ENCODE data around the gene TMSB15A.
A peak's percentile ranks its signal among the peaks of the same experiment; 100 is the strongest.
"Not testable (repeated sequence)": the region's sequence is repeated elsewhere in the genome, so short reads cannot be mapped to it uniquely, and the experiment has no call there.

Gene TMSB15A
- 0 to 0.29 (median 0.10) reads per million in 18 experiments for total RNA-seq

DNA sequence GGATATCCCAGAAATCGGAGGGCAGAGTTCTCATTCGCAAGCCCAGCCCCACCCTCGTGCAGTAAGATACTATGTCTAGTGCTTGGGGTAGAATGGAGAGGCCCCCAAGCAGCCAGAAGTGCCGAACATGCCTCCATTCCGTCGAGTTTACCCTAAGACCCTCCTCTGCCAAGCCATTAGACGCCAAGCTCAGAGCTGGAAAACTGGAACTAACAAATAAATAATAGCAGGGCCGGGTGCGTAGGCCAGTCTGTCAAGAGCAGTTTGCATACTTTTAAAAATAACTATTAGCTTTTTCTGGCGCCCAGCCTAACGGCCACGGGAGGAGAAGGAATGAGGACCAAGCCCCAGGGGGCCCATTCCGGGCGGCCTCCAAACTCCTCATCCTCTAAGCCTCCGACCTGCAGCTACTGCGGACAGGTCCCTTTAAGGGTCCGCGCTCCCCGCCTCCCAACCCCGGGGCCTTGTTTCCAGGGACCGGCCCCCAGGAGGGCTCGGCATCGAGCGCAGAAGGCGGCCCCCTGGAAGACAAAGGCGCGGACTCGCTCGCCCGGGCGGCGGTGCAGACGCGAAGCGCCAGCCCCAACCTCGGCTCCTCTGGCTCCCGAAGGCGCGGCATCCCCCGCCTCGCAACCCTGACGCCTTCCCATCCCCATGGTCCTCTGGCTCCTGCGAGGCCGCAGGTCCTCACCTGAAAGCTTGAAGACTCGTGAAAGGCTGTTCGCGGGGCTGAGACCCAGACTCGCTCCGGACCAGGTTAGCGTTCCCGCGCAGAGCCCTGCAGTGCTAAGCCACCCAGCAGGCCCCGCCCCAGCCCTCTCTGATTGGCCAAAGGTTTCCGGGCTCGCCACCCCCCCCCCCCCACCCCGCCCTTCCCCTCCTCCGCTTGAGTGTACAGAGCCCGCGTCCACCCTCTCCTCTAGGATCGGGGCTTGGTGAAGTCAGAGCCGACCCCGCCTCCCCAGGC is at the start of gene TMSB15A:
TSS of gene TMSB15A (minus strand) at position 765 of the 967 bp plus-strand sequence.
- peak in 1 of 2 donors; percentile 4 for DNase-seq

DNA sequence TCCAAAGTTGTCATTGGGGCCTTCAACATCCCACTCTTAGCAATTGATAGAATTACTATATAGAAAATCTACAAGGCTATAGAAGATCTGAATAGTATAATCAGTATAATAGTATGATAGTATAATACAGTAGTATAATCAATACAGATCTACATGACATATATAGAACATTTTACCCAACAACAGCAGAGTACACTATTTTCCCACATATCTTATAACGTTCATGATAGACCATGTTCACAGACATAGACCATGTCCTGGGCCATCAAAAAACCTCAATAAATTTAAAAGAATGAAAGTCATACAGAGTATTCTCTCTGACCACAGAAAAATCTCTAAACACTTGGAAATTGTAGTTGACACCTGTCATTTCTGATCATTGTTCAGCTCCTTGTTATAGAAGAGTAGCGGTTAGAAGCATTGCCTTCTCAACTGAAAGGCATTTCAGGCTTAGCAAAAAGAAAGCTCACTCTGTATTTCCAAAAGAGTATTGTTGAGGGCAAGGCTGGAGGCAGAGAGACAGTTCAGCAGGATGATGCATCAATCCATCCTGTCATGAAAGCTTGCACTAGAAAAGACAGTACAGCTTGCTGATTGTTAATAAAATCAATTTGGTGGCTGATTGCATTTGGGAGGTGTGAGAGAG is 44.0 kb upstream of the TMSB15A start:
- DNase-seq: no peak

DNA sequence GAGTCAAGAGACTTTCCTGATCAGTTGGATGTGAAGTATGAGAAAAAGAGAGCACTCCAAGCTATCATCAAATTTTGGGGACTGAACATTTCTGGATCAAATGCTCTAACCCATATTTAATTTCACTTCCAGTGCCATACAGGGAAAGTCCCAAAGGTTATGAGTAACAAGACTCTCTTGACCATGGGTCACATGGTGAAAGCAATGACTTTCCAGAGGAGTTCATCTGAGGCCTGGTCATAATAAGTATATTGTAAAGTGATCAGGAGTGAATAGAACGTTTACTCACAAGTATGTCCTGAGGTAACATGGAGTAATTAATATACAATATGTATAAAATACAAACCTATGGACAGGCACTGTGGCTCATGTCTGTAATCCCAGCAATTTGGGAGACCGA is 42.1 kb upstream of the TMSB15A start:
- DNase-seq: no peak

DNA sequence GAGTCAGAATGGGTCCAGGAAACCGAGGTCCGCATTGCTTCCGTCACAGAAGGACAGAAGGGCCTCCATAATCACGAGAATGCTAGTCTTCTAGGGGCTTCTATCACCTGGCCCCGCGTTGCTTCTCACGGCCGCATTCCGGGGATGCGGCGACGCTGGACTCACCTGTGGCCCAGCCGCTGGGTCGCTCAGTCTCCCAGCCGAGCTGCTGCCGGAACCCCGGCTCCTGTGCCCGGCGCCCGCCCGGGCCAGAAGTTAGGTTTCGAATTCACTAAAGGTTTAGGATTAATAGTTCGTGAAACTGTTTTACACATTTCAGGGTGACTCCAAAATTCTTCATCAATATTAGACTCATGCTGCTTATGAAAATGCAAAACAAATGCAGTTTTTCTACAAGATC is 31.7 kb upstream of the TMSB15A start:
- DNase-seq: no peak

DNA sequence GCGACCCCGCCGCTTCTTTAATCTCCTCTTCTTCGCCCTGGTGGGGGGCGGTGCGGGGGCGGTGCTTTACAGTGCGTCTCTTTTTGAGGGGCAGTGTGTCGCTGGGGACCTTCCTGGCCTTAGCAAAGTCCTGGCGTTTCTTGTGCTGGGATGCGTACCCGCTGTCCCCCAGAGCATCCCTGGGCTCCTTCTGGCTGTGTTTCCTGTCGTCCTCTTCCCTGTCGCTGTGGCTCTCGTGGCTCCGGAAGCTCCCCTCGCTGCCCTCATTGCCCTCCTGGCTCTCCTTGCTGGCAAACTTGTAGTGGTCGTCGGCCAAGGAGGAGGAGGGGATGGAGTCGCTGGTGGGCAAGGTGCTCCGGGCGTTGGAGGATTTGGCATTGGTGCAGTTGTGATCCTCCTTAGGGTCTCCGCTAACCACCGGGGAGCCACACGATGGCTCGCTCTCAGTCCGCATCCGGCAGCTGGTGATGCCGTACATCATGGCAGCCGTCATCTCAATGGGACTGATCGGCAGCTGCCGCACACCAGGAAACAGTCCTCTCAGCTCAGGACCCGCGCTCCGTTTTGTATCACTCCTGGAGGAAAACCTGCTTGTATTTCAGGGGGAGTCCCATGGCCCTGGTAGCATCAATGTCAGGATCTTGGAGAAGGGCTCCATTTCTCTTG is 30.4 kb upstream of the TMSB15A start:
- no peak for DNase-seq

DNA sequence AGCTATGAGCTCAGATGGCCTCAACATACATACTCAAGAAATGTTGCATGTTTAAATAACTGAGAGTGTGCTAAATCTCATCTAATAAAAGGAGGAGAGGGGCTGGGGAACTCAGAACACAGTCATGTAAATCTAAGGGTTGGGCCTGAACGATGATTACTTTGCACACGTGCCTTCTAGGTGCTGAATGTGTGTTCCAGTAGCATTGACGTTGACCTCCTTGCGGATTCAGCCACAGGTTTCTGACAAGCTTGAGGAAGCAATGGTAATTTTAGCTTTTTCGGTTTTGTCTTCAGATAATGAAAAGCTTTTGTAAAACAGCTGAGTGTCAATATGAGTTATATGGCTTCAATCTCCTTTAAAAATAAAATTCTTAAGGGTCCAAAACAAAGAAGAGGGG is 29.6 kb upstream of the TMSB15A start:
- not testable (repeated sequence) for DNase-seq

DNA sequence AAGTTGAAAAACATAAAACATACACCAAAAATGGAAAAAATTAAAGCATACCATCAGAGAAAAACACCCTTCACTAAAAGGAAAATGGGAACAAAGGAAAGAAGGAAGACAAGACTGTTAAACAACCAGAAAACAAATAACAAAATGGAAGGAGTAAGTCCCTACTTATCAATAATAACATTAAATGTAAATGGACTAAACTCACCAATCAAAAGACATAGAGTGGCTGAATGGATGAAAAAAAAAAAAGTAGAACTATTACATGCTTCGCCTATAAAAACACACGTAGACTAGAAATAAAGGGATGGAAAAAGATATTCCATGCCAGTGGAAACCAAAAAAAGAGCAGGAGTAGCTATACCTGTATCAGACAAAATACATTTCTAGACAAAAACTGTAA is 19.4 kb upstream of the TMSB15A start:
- DNase-seq: no peak

DNA sequence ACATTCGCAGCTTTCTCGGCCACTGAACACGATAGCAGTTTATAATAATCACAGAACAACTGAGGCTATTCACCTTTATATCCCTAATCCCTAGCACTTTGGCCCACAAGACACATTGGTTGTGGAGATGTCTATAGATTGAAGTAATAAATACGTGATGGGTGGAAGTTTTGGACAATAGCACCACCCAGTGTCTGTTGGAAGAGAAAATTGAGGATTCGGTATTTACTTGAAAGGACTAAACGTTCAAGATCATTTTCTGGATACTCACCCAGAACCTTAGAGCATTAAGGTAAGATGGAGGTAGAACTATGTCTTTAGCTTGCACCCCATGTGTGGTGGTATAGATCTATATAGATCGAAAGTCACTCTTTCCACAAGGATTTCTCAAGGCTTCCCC is 787 bp upstream of the TMSB15A start:
- no peak for DNase-seq

DNA sequence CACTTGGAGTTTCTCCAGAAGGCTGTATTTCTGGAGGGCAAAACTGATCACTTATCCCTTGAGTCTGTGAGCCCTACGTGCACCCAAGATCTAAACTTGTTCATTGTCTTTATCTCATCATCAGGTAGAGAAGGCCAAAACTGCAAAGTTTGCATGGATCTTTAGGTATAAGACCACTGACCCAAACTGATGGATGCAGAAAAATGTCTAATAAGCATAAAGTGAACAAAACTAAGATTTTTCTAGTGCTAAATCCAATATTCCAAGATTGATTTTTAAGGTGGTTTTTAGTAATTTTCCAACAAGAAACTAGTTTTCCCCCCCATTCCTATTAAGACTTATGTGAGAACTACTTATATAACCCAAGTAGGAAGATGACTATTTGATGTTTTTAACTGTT is 2.0 kb downstream of the TMSB15A start:
- no peak for DNase-seq

DNA sequence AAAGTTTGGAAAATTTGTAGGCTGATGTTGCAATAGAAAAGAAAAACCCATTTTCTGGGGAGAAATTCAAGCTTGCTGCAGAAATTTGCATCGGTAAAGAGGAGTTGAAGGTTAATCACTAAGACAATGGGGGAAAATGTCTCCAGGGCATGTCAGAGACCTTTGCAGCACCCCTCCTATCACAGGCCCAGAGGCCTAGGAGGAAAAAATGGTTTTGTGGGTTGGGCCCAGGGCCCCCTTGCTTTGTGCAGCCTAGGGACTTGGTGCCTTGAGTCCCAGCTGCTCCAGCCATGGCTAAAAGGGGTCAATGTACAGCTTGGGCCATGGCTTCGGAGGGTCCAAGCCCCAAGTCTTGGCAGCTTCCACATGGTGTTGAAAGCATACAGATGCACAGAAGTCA is 17.8 kb downstream of the TMSB15A start:
- no peak for DNase-seq

DNA sequence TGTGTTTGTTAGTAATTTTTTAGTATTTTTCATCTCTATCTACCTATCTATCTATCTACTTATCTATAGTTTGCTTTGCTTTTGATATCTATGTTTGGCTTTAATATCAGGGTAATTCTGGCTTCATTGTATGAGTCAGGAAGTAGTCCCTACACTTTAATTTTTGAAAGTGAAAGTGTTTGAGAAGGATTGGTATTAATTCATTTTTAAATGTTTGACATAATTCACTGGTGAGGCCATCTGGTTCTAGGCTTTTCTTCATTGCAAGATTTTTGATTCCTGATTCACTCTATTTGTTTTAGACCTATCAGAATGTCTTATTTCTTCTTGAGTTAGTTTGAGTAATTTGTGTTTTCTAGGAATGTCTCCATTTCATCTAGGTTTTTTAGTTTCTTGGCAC is 24.8 kb downstream of the TMSB15A start:
- DNase-seq: no peak

DNA sequence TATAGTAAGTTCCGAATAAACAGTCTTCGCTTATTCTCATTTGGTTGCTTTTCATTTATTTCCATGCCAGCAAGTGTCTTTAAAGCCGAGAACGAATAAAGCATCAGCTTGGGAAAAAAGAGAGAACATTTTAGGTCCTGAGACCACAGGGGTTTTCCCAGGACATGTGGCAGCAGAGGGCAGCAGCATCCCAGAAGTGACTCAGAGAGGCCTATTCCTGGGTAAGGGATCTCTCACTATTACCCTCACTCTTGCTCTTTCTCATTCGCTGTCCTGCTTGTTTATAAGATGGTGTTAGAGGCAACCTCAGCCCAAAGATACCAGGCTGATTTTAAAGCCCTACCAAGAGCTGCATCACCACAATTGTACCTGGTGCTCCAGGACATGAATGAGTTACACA is 37.8 kb downstream of the TMSB15A start:
- not testable (repeated sequence) for DNase-seq

DNA sequence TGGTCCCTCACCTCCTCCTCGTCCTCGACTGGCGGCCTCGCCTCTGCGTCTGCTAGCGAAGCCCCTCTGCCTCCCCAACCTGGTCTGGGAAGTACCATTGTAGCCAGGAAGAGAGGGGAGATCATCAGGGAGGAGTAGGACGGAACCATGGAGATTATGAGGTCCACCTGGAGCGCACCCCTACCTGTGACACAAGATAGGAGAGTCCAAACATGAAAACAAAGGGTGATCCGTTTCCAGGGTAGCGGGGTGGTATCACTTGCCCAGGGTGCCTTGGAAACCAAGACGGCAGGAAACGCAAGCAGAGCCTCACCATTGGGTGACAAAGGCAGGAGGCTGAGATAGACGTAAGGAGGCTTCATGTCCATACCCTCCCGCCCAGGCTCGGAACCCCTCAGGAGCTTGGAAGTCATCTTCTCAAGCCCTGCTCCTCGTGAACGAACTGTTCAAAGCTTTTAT is 44.7 kb downstream of the TMSB15A start, which contains the start of gene TCP11X2:
TSS of gene TCP11X2 (minus strand) at position 51 of the 459 bp plus-strand sequence.
- not testable (repeated sequence) for DNase-seq

DNA sequence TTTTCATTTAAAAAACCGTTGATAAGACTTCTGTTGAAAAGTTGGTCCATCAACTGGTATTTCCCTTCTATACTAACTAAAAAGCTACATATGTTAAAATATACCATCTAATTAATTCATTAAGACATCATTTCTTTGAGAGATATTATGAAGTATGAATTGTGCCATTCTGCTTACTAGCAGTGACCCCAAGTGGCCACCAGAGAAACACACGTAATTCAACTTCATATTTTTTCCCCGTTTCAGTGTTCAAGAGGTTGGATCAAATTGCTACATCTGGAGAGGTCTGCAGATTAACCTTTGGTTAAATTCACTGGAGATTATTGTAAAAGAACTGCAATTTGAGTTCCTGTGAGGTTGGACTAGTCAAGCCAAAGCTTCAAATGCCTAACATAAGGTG is 46.3 kb downstream of the TMSB15A start:
- not testable (repeated sequence) for DNase-seq

Data from inflammatory macrophage (primary cell).